HepG2 (cell line): ENCODE measurements around the gene LRRC3. TPM values are rescaled to one million over a fixed set of nuclear protein-coding genes. Genes with fewer than 3 reads are reported as not detected.

Experiments used
- ATF1 ChIP-seq: IDR thresholded peaks from 2 replicates; pipeline ENCODE4 v1.6.1; 2016; ENCODE audit warnings: mild to moderate bottlenecking, control low read depth
- HMGXB4 ChIP-seq, 2 experiments: sonication (generic) in 1 of 2; formaldehyde crosslinking in 1 of 2; IDR thresholded peaks; 2 replicates each; pipeline versions ENCODE4 v1.4.0 to v1.6.1; 2018 to 2020; ENCODE audit warnings: missing genetic modification reagents in 2 of 2, borderline replicate concordance in 1 of 2, low read depth in 1 of 2, mild to moderate bottlenecking in 1 of 2, missing biosample characterization in 1 of 2
- HOXA9 ChIP-seq: sonication (generic); formaldehyde crosslinking; IDR thresholded peaks from 2 replicates; pipeline ENCODE4 v1.8.1; 2022; ENCODE audit warnings: missing genetic modification reagents, mild to moderate bottlenecking, moderate library complexity, borderline replicate concordance
- MYPOP ChIP-seq: sonication (generic); formaldehyde crosslinking; IDR thresholded peaks from 2 replicates; pipeline ENCODE4 v1.8.1; 2023; ENCODE audit warnings: mild to moderate bottlenecking, moderate library complexity, missing genetic modification reagents
- NR1H2 ChIP-seq: sonication (generic); formaldehyde crosslinking; IDR thresholded peaks from 2 replicates; pipeline ENCODE4 v1.8.1; 2022; ENCODE audit warnings: low read depth, missing genetic modification reagents, borderline replicate concordance
- SNAPC5 ChIP-seq: sonication (generic); formaldehyde crosslinking; IDR thresholded peaks from 2 replicates; pipeline ENCODE4 v1.8.1; 2023; ENCODE audit warnings: mild to moderate bottlenecking, missing genetic modification reagents, borderline replicate concordance
- TOE1 ChIP-seq: sonication (generic); formaldehyde crosslinking; IDR thresholded peaks from 2 replicates; pipeline ENCODE4 v1.4.0; 2020; ENCODE audit warnings: mild to moderate bottlenecking, missing genetic modification reagents
- ZBTB43 ChIP-seq: sonication (generic); formaldehyde crosslinking; conservative IDR thresholded peaks from 2 replicates; pipeline ENCODE4 v1.4.0; 2020; ENCODE audit warnings: missing genetic modification reagents
- ZNF570 ChIP-seq: sonication (generic); formaldehyde crosslinking; IDR thresholded peaks from 2 replicates; pipeline ENCODE4 v1.4.0; 2020; ENCODE audit warnings: mild to moderate bottlenecking, missing genetic modification reagents, borderline replicate concordance
- ZNF674 ChIP-seq: sonication (generic); formaldehyde crosslinking; IDR thresholded peaks from 2 replicates; pipeline ENCODE4 v1.5.0; 2020; ENCODE audit warnings: low read depth, mild to moderate bottlenecking, missing genetic modification reagents
- ZNF747 ChIP-seq: sonication (generic); formaldehyde crosslinking; IDR thresholded peaks from 2 replicates; pipeline ENCODE4 v1.8.1; 2023; ENCODE audit warnings: missing genetic modification reagents, mild to moderate bottlenecking, borderline replicate concordance
- polyA plus RNA-seq, 8 experiments: library from polyadenylated mRNA; depleted of rRNA in 3 of 8; stranded (reverse) in 7 of 8; unstranded in 1 of 8; fragments of >200 nt; fragmentation: Illumina TruSeq in 4 of 8; extraction: Trizol in 4 of 8; gene quantifications; 2 replicates each; pipeline versions ENCODE4 v1.2.1 to v1.2.3, GENCODE V29; 2011 to 2016; ENCODE audit warnings: low read depth in 4 of 8, missing spikeins in 1 of 8, mixed read lengths in 1 of 8; ENCODE audit not compliant: insufficient read depth in 1 of 8
- total RNA-seq, 5 experiments: library from RNA; depleted of rRNA; stranded (reverse); fragments of >200 nt; fragmentation: Illumina TruSeq; extraction: Trizol; gene quantifications; 2 replicates each; pipeline ENCODE4 v1.2.3, GENCODE V29; 2016; ENCODE audit warnings: low read depth in 1 of 5
- TF ChIP-seq, protein P1 (sequence below): IDR thresholded peaks from 2 replicates; pipeline ENCODE4 v1.6.1; 2016; ENCODE audit warnings: low read depth, missing genetic modification reagents, missing compliant biosample characterization
- TF ChIP-seq, protein P2 (sequence below): sonication (generic); formaldehyde crosslinking; IDR thresholded peaks from 2 replicates; pipeline ENCODE4 v1.5.0; 2020; ENCODE audit warnings: missing genetic modification reagents
- TF ChIP-seq, protein P3 (sequence below): sonication (generic); formaldehyde crosslinking; IDR thresholded peaks from 2 replicates; pipeline ENCODE4 v1.8.0; 2022; ENCODE audit warnings: missing genetic modification reagents, low read depth, mild to moderate bottlenecking, borderline replicate concordance

Gene LRRC3
- total and polyA plus RNA-seq, 2 of the 13 experiments (the other 11 are each of a cell fraction or from before 2014, with no cell fraction given): 4.8 to 16.5 TPM

DNA sequence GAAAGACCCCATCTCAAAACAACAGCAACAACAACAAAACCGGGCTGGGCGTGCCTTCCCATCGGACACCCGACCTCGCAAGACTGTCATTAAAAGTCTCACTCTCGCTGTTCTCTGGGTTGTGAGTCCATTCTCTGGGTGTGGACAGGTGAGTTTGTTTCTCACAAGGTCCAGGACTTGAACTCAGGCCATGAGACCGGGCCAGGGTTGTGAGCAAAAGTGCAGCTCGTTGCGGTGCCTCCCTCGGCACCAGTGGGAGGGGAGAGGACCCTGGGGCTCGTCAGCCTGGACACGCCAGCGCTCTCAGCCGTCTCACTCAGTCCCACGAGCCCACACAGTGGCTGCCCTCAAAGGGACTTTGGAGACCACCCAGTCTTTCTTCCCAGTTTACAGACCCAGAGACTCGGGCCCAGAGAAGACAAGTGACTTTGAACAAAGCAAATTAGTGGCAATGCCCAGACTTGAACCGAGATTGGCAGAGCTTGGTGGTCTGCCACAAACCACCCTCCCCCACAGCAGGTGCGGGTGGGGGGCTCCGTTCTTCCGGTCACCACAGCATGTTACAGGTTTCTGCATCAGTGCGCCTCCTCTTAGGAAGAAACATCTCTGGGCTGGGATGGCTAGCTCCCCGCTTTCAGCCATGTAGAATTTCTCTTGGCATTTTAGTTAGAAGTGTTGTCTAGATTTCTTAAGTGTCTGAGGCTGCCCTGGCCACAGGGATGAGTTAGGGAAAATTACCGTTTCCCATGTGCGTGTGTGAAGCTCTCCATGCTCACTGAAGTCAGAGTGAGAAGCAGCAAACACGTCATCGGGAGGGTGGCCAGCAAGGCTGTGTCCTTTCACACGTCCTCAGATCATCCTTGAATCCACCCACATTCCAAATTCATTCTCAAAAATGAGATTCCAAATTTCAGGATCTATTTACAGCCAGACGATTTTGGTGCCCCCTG is 28.3 kb downstream of the LRRC3 start (continued):
- TF ChIP-seq, protein P1, sequence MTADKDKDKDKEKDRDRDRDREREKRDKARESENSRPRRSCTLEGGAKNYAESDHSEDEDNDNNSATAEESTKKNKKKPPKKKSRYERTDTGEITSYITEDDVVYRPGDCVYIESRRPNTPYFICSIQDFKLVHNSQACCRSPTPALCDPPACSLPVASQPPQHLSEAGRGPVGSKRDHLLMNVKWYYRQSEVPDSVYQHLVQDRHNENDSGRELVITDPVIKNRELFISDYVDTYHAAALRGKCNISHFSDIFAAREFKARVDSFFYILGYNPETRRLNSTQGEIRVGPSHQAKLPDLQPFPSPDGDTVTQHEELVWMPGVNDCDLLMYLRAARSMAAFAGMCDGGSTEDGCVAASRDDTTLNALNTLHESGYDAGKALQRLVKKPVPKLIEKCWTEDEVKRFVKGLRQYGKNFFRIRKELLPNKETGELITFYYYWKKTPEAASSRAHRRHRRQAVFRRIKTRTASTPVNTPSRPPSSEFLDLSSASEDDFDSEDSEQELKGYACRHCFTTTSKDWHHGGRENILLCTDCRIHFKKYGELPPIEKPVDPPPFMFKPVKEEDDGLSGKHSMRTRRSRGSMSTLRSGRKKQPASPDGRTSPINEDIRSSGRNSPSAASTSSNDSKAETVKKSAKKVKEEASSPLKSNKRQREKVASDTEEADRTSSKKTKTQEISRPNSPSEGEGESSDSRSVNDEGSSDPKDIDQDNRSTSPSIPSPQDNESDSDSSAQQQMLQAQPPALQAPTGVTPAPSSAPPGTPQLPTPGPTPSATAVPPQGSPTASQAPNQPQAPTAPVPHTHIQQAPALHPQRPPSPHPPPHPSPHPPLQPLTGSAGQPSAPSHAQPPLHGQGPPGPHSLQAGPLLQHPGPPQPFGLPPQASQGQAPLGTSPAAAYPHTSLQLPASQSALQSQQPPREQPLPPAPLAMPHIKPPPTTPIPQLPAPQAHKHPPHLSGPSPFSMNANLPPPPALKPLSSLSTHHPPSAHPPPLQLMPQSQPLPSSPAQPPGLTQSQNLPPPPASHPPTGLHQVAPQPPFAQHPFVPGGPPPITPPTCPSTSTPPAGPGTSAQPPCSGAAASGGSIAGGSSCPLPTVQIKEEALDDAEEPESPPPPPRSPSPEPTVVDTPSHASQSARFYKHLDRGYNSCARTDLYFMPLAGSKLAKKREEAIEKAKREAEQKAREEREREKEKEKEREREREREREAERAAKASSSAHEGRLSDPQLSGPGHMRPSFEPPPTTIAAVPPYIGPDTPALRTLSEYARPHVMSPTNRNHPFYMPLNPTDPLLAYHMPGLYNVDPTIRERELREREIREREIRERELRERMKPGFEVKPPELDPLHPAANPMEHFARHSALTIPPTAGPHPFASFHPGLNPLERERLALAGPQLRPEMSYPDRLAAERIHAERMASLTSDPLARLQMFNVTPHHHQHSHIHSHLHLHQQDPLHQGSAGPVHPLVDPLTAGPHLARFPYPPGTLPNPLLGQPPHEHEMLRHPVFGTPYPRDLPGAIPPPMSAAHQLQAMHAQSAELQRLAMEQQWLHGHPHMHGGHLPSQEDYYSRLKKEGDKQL (CRISPR knock-in tag): no peak
- TF ChIP-seq, protein P2, sequence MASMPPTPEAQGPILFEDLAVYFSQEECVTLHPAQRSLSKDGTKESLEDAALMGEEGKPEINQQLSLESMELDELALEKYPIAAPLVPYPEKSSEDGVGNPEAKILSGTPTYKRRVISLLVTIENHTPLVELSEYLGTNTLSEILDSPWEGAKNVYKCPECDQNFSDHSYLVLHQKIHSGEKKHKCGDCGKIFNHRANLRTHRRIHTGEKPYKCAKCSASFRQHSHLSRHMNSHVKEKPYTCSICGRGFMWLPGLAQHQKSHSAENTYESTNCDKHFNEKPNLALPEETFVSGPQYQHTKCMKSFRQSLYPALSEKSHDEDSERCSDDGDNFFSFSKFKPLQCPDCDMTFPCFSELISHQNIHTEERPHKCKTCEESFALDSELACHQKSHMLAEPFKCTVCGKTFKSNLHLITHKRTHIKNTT: no peak
- TF ChIP-seq HMGXB4 (CRISPR knock-in tag; IDR thresholded peaks at IDR 0.05; ENCODE audit: borderline replicate concordance in 1 of 2, low read depth in 1 of 2): 0 out of 4 replicates have a peak, but pooled peaks of 1 of the 2 experiments have one; percentile 19
- no peak for TF ChIP-seq HOXA9 (CRISPR knock-in tag)
- no peak; the same call in 1 of the 2 replicates for TF ChIP-seq MYPOP (CRISPR knock-in tag)
- TF ChIP-seq SNAPC5 (CRISPR knock-in tag): no peak
- 0 out of 2 replicates have a peak, but pooled peaks have one; percentile 37 for TF ChIP-seq ZNF674
- no peak for TF ChIP-seq ZNF747 (CRISPR knock-in tag)
- 0 out of 2 replicates have a peak, but pooled peaks have one; percentile 12 for TF ChIP-seq TOE1 (CRISPR knock-in tag)
- TF ChIP-seq ZBTB43 (CRISPR knock-in tag): peak; percentile 12; the same call in 1 of the 2 replicates
- peak; percentile 55; the same call in 1 of the 2 replicates for TF ChIP-seq ATF1
- no peak for TF ChIP-seq NR1H2 (CRISPR knock-in tag)
- TF ChIP-seq, protein P3, sequence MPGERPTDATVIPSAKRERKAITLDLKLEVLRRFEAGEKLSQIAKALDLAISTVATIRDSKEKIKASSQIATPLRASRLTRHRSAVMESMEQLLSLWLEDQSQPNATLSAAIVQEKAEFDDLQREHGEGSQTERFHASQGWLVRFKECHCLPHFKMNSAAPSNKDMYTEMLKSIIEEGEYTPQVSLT (CRISPR knock-in tag): no peak
- TF ChIP-seq ZNF570 (CRISPR knock-in tag): no peak
